HEK293 (cell line): ENCODE measurements around the gene CAMK2N1.

ENCODE experiments used
- CTCF ChIA-PET: fragments of 350-600 bp; formaldehyde crosslinking; extraction: SDS; loops from one replicate; lab custom pipeline; 2021; ENCODE audit warnings: antibody characterized with exemption; lab: Yijun Ruan, JAX
- POLR2A ChIA-PET: fragments of 300-600 bp; formaldehyde crosslinking; extraction: SDS; loops from one replicate; lab custom pipeline; 2020; ENCODE audit warnings: antibody characterized with exemption, inconsistent platforms; lab: Yijun Ruan, JAX
- H3K27ac ChIP-seq: fragments of 200-500 bp; sonication (Bioruptor generic); 2 replicates; pipeline ENCODE4 v1.5.1; 2014; ENCODE audit warnings: low read depth, low read length, control low read depth, inconsistent platforms; ENCODE audit errors: extremely low read depth
- H3K36me3 ChIP-seq, 2 experiments: fragments of 200-500 bp in 1 of 2; sonication (Bioruptor generic) in 1 of 2; 1 replicate in 1 of 2; 2 replicates in 1 of 2; pipeline ENCODE4 v1.5.1; 2014 to 2017; ENCODE audit warnings: inconsistent platforms in 2 of 2, low read length in 2 of 2; ENCODE audit not compliant: control insufficient read depth in 2 of 2, insufficient read depth in 1 of 2
- H3K4me1 ChIP-seq: fragments of 200-500 bp; sonication (Bioruptor generic); 2 replicates; pipeline ENCODE4 v1.5.1; 2014; ENCODE audit warnings: mild to moderate bottlenecking, low read length, inconsistent platforms; ENCODE audit not compliant: control insufficient read depth, insufficient read depth
- H3K4me3 ChIP-seq: 2 replicates; pipeline ENCODE4 v1.5.1; 2011; ENCODE audit warnings: low read depth, mild to moderate bottlenecking, control low read depth, low read length, moderate library complexity
- H3K9me3 ChIP-seq: fragments of 200-500 bp; sonication (Bioruptor generic); 2 replicates; pipeline ENCODE4 v1.5.1; 2014; ENCODE audit warnings: low read depth, low read length, inconsistent platforms; ENCODE audit not compliant: control insufficient read depth, insufficient read depth
- SCRT1 ChIP-seq: fragments of 450-650 bp; formaldehyde crosslinking; IDR thresholded peaks from 2 replicates; pipeline ENCODE4 v1.5.1; 2016; ENCODE audit warnings: missing biosample characterization, missing genetic modification characterization, borderline replicate concordance
- YY2 ChIP-seq: fragments of 450-650 bp; formaldehyde crosslinking; IDR thresholded peaks from 2 replicates; pipeline ENCODE4 v1.5.1; 2016; ENCODE audit warnings: missing biosample characterization, missing genetic modification characterization
- ZFP41 ChIP-seq: fragments of 450-650 bp; formaldehyde crosslinking; IDR thresholded peaks from 2 replicates; pipeline ENCODE4 v1.5.1; 2016; ENCODE audit warnings: missing biosample characterization, missing genetic modification characterization, borderline replicate concordance
- ZNF121 ChIP-seq: fragments of 450-650 bp; formaldehyde crosslinking; IDR thresholded peaks from 2 replicates; pipeline ENCODE4 v1.5.1; 2016; ENCODE audit warnings: missing biosample characterization, missing genetic modification characterization
- ZNF19 ChIP-seq: fragments of 450-650 bp; formaldehyde crosslinking; IDR thresholded peaks from 2 replicates; pipeline ENCODE4; 2016; ENCODE audit warnings: missing biosample characterization, missing genetic modification characterization, low read depth
- ZNF239 ChIP-seq: fragments of 450-650 bp; formaldehyde crosslinking; IDR thresholded peaks from 2 replicates; pipeline ENCODE4 v1.5.1; 2016; ENCODE audit warnings: missing biosample characterization, missing genetic modification characterization
- ZNF248 ChIP-seq: fragments of 450-650 bp; formaldehyde crosslinking; IDR thresholded peaks from 2 replicates; pipeline ENCODE4 v1.5.1; 2017; ENCODE audit warnings: missing biosample characterization, missing genetic modification characterization
- ZNF335 ChIP-seq: fragments of 450-650 bp; formaldehyde crosslinking; conservative IDR thresholded peaks from 2 replicates; pipeline ENCODE4 v1.5.1; 2016; ENCODE audit warnings: missing biosample characterization, missing genetic modification characterization
- ZNF394 ChIP-seq: fragments of 450-650 bp; formaldehyde crosslinking; IDR thresholded peaks from 2 replicates; pipeline ENCODE4 v1.5.1; 2016; ENCODE audit warnings: missing biosample characterization, missing genetic modification characterization, mild to moderate bottlenecking, moderate library complexity, borderline replicate concordance
- ZNF558 ChIP-seq: fragments of 450-650 bp; formaldehyde crosslinking; IDR thresholded peaks from 2 replicates; pipeline ENCODE4 v1.5.1; 2016; ENCODE audit warnings: missing biosample characterization, missing genetic modification characterization
- ZNF664 ChIP-seq: fragments of 450-650 bp; formaldehyde crosslinking; IDR thresholded peaks from 2 replicates; pipeline ENCODE4 v1.5.1; 2016; ENCODE audit warnings: missing biosample characterization, missing genetic modification characterization
- ZNF76 ChIP-seq: fragments of 450-650 bp; formaldehyde crosslinking; IDR thresholded peaks from 2 replicates; pipeline ENCODE4; 2016; ENCODE audit warnings: low read depth, missing biosample characterization, missing genetic modification characterization, borderline replicate concordance
- ZNF837 ChIP-seq: fragments of 450-650 bp; formaldehyde crosslinking; IDR thresholded peaks from 2 replicates; pipeline ENCODE4 v1.5.1; 2016; ENCODE audit warnings: missing biosample characterization, missing genetic modification characterization
- ZSCAN23 ChIP-seq: fragments of 450-650 bp; formaldehyde crosslinking; IDR thresholded peaks from 2 replicates; pipeline ENCODE4 v1.5.1; 2016; ENCODE audit warnings: missing biosample characterization, missing genetic modification characterization
- TF ChIP-seq, protein P1 (sequence below): fragments of 450-650 bp; formaldehyde crosslinking; IDR thresholded peaks from 2 replicates; pipeline ENCODE4 v1.5.1; 2016; ENCODE audit warnings: missing biosample characterization, missing genetic modification characterization
- TF ChIP-seq, protein P2 (sequence below): fragments of 450-650 bp; formaldehyde crosslinking; IDR thresholded peaks from 2 replicates; pipeline ENCODE4 v1.5.1; 2016; ENCODE audit warnings: missing biosample characterization, missing genetic modification characterization
- TF ChIP-seq, protein P3 (sequence below): fragments of 450-650 bp; IDR thresholded peaks from 2 replicates; pipeline ENCODE4 v1.5.1; 2018; ENCODE audit warnings: missing biosample characterization, missing genetic modification characterization
- TF ChIP-seq, protein P4 (sequence below): fragments of 450-650 bp; formaldehyde crosslinking; IDR thresholded peaks from 2 replicates; pipeline ENCODE4 v1.5.1; 2016; ENCODE audit warnings: missing biosample characterization, missing genetic modification characterization

CAMK2N1 gene

DNA sequence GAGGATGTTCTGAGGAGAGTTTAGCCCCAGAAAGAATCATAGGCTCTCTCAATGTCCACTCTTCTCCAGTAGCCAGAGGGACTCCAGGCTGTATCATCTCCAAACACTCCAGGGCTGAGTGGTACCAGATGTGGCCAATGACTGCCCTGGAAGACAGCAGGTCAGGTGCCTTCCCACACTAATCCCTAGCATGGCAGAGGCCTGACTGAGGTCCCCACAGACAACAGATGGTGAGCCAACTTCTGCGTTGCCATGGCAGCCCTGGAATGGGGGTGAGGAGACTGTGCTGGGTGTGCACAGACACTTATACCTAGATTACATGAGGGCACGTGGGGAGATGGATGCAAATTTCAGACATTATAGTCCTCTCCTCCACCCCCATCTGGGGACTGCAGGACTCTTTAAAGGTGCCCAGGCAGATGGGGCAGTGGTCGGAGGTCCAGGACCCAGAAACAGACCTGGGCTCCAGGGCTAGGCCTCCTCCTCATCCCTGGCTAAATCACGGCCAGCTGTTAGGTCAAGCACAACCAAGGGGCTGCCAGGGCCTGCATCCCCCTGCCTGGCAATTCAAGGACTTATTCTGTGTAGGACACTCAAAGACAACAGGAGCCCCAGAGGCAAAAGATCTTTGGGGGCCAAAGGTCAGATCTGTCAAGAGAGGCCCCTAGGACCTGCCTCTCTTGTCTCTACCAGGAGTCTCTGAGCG is 42.9 kb downstream of the CAMK2N1 start:
- H3K27ac ChIP-seq = no peak overlapping the region
- H3K9me3 ChIP-seq = no peaks in the 10 kb centered on the region
- no peaks in the 10 kb centered on the region for H3K36me3 ChIP-seq
- CTCF ChIA-PET = no interaction called here
- H3K4me3 ChIP-seq = no peak overlapping the region
- POLR2A ChIA-PET = no interaction called here
- TF ChIP-seq ZNF394 (tag by site-specific recombination) (no peak), ZNF558 (tag by site-specific recombination) (no peak), ZNF239 (tag by site-specific recombination) (no peak), ZFP41 (no peak), ZNF664 (no peak), SCRT1 (no peak), ZNF248 (tag by site-specific recombination) (no peak), YY2 (tag by site-specific recombination) (no peak)
- TF ChIP-seq, protein P1, sequence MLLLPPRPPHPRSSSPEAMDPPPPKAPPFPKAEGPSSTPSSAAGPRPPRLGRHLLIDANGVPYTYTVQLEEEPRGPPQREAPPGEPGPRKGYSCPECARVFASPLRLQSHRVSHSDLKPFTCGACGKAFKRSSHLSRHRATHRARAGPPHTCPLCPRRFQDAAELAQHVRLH (tag by site-specific recombination) = no peak
- H3K4me1 ChIP-seq = no peaks in the 10 kb centered on the region

DNA sequence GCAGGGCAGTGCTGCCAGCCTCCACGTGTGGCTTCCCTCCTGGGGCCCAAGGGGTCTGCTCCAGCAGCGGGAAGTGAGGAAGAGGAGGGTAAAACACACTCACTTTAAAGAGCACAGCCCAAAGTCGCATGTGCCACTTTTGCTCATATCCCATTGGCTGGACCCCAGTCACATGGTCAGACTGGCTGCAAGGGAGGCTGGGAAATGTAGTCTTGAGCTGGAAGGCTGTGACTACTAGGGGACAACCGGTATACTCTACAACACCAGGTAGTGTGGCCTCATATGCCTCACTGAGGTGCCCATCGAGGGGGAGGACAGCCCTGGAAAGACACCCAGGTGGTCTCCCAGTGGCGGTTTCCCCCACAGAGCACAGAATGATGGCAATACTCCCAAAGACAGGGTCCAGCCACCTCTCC is 45.2 kb downstream of the CAMK2N1 start:
- H3K36me3 ChIP-seq = no peaks in the 10 kb centered on the region
- no peaks in the 10 kb centered on the region for H3K9me3 ChIP-seq
- no peak overlapping the region for H3K27ac ChIP-seq
- H3K4me1 ChIP-seq = no peaks in the 10 kb centered on the region
- H3K4me3 ChIP-seq = no peak overlapping the region
- TF ChIP-seq ZSCAN23 (tag by site-specific recombination) = no peak
- TF ChIP-seq ZNF121 (tag by site-specific recombination) = no peak
- TF ChIP-seq ZNF19 = no peak
- no peak for TF ChIP-seq ZNF837 (tag by site-specific recombination)
- TF ChIP-seq, protein P2, sequence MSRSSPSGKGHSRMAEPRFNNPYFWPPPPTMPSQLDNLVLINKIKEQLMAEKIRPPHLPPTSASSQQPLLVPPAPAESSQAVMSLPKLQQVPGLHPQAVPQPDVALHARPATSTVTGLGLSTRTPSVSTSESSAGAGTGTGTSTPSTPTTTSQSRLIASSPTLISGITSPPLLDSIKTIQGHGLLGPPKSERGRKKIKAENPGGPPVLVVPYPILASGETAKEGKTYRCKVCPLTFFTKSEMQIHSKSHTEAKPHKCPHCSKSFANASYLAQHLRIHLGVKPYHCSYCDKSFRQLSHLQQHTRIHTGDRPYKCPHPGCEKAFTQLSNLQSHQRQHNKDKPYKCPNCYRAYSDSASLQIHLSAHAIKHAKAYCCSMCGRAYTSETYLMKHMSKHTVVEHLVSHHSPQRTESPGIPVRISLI = no peak
- TF ChIP-seq, protein P3, sequence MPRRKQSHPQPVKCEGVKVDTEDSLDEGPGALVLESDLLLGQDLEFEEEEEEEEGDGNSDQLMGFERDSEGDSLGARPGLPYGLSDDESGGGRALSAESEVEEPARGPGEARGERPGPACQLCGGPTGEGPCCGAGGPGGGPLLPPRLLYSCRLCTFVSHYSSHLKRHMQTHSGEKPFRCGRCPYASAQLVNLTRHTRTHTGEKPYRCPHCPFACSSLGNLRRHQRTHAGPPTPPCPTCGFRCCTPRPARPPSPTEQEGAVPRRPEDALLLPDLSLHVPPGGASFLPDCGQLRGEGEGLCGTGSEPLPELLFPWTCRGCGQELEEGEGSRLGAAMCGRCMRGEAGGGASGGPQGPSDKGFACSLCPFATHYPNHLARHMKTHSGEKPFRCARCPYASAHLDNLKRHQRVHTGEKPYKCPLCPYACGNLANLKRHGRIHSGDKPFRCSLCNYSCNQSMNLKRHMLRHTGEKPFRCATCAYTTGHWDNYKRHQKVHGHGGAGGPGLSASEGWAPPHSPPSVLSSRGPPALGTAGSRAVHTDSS (tag by site-specific recombination) = peak; percentile 85
- TF ChIP-seq, protein P4, sequence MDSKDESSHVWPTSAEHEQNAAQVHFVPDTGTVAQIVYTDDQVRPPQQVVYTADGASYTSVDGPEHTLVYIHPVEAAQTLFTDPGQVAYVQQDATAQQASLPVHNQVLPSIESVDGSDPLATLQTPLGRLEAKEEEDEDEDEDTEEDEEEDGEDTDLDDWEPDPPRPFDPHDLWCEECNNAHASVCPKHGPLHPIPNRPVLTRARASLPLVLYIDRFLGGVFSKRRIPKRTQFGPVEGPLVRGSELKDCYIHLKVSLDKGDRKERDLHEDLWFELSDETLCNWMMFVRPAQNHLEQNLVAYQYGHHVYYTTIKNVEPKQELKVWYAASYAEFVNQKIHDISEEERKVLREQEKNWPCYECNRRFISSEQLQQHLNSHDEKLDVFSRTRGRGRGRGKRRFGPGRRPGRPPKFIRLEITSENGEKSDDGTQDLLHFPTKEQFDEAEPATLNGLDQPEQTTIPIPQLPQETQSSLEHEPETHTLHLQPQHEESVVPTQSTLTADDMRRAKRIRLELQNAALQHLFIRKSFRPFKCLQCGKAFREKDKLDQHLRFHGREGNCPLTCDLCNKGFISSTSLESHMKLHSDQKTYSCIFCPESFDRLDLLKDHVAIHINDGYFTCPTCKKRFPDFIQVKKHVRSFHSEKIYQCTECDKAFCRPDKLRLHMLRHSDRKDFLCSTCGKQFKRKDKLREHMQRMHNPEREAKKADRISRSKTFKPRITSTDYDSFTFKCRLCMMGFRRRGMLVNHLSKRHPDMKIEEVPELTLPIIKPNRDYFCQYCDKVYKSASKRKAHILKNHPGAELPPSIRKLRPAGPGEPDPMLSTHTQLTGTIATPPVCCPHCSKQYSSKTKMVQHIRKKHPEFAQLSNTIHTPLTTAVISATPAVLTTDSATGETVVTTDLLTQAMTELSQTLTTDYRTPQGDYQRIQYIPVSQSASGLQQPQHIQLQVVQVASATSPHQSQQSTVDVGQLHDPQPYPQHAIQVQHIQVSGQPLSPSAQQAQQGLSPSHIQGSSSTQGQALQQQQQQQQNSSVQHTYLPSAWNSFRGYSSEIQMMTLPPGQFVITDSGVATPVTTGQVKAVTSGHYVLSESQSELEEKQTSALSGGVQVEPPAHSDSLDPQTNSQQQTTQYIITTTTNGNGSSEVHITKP (tag by site-specific recombination) = peak; percentile 31; the same call in 1 of the 2 replicates
- TF ChIP-seq ZNF335 (tag by site-specific recombination) = 0 out of 2 replicates have a peak, but pooled peaks have one; percentile 39
- 0 out of 2 replicates have a peak, but pooled peaks have one; percentile 50 for TF ChIP-seq ZNF76 (tag by site-specific recombination)
- POLR2A ChIA-PET = no interaction called here
- CTCF ChIA-PET = interaction anchor here (0.5 to 4.4 kb wide), 6 partner anchors 10 to 252 kb away, joined by 3 to 36 read pairs (median 4); no protein-coding TSS in a partner anchor
